ENCODE data around the gene ESPL1.

The ESPL1 gene

DNA sequence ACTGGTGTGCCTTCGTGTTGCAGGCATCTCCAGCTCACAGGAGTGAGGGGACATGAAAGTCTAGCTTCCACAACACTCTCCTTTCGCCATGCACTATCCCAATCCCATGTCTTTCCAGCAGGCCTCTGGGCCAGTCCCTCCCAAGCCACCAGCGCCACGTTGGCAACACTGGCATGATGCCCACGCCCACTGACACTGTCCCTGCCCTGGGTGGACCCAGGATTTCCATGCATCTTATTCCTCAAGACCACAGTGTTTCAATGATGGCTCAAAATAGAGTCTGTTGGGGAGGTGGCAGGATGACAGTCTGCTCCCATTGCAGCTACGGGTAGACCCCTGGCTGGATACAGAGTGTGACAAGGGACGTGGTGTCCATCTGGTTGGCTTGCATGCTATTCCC is 65.7 kb downstream of the ESPL1 start:
- DNase-seq, result no peak

DNA sequence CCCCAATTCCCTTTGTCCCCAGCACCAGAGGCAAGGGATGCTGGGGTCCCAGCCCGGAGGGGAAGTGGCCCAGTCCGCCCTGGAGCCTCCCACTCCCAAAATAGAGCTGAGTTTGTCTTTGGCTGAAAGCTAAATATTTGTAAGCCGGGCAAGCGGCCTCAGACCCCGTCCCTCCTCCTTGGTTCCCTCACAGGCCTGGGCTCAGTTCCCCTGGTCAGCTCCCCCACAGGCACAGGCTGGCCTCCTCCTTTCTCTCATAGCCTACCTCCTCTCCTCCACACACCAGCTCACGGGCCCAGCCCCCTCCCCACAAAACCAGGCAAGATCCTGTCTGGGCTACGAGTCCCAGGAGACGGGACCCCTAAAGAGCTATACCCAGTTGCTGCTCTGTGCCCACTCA is 66.7 kb downstream of the ESPL1 start:
- no peak for DNase-seq

DNA sequence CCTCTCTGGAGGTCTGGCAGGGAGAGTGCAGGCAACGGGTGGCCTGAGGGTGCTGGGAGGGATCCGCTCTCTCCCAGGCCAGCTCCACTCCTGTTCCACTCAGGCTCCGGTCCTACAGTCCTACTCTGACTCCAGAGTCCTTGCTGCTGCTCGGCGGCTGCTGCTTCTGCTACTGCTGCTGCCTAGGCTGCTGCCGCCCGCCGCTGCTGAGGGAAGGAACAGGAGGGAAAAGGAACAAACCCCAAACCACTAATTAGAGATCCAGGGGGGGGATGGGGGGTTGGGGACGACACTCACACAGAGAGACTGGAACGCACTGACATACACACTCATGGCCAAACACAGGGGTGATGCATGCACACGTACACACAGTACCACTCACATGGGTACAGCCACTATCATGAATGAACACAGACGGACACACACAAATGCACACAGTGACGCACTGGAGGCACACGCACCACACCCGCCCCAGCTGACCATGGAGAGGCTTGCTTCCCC is 68.1 kb downstream of the ESPL1 start, which contains the start of gene SP7:
SP7 (minus strand) TSS at position 174 of the 501 bp plus-strand sequence. CDS start 708 bp downstream, outside the sequence.
- no peak for DNase-seq

DNA sequence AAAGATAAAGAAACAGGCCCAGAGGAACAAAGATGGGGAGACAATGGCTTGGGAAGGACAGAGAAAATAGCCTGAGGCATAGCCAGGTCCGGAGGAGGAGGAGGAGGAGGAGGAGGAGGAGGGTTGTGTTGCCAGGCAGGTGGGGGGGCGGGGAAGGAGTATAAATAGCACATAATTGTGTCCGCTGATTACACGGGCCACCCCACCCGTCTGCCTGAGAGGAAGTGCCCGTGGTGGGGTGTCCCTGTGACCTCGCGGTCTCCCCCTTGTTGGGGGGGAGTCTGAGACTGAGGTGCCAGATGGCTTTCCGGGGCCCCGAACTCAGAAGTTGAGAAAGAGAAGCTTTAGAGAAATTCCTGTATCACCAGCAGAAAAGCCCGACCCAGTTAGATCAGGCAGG is 69.9 kb downstream of the ESPL1 start:
- no peak for DNase-seq

DNA sequence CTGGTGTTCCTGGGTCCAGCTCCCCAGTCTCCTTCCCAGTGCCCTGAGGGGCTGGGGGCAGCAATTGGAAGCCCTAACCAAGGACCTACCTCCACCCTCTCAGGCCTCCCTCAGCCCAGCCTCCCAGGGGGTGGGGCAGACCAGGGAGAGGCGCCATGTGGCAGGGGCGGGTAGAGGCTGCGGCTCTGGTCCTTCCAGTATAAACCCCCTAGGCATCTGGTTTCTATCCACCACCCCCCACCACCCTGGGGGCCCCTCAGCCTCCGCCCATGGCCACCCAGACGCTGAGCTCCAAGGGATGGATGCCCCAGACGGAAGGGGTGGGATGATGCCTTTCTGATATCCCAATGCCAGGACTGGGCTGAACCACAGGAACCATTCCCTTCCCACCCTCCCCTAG is 70.8 kb downstream of the ESPL1 start:
- DNase-seq, result no peak

DNA sequence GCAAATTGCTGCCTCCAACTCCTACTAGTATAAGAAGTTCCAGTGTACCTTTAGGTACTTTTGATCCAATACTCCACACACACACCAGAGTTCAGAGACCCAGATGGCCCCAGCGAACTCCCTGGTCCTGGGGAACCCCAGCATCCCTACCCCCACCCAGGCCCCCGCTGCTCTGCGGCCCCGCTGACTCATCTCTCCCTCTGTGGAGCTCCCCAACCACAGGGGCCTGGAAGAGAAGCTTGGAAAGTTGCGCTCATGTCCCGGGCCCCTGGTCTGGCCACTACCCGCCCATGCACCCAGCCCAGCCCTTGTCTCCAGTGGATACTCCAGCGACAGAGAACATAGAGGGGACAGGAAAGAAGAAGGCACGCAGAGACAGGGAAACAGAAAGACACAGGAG is 72.3 kb downstream of the ESPL1 start:
- no peak for DNase-seq
